ENCODE data around the gene DPEP2.

The DPEP2 gene

GRCh38 chr16:68031951-68032350 is 32.7 kb upstream of the DPEP2 start:
- no peak for TF ChIP-seq SIN3A (IDR thresholded peaks at IDR 0.05; ENCODE audit: borderline replicate concordance, insufficient read depth, low read length)
- no peak for TF ChIP-seq FOXP2 (optimal IDR thresholded peaks at IDR 0.05; ENCODE audit: borderline replicate concordance, extremely low read depth, extremely low read length, insufficient read depth)
- TF ChIP-seq REST (IDR thresholded peaks at IDR 0.05; ENCODE audit: insufficient read depth in 1 of 2, low read depth in 2 of 2, low read length in 2 of 2), result no peak
- TF ChIP-seq TAF1 (IDR thresholded peaks at IDR 0.05; ENCODE audit: borderline replicate concordance, insufficient read depth, low read length), result no peak
- no peak for TF ChIP-seq POLR2AphosphoS5 (IDR thresholded peaks at IDR 0.05; ENCODE audit: low read depth, low read length)

GRCh38 chr16:68028996-68029395 is 29.7 kb upstream of the DPEP2 start:
- TF ChIP-seq REST (IDR thresholded peaks at IDR 0.05; ENCODE audit: insufficient read depth in 1 of 2, low read depth in 2 of 2, low read length in 2 of 2), result no peak
- no peak for TF ChIP-seq FOXP2 (optimal IDR thresholded peaks at IDR 0.05; ENCODE audit: borderline replicate concordance, extremely low read depth, extremely low read length, insufficient read depth)
- no peak for TF ChIP-seq SIN3A (IDR thresholded peaks at IDR 0.05; ENCODE audit: borderline replicate concordance, insufficient read depth, low read length)
- TF ChIP-seq POLR2AphosphoS5 (IDR thresholded peaks at IDR 0.05; ENCODE audit: low read depth, low read length), result no peak
- TF ChIP-seq TAF1 (IDR thresholded peaks at IDR 0.05; ENCODE audit: borderline replicate concordance, insufficient read depth, low read length), result no peak

GRCh38 chr16:68022728-68023537 is 23.6 kb upstream of the DPEP2 start, which contains the start of the genes DDX28 and DUS2:
TSS of gene DDX28 (minus strand) at chr16:68023232. CDS start at chr16:68023202, 30 bp downstream.
TSS of gene DUS2 (plus strand) at chr16:68023284. CDS start at chr16:68038024, 14,740 bp downstream.
- TF ChIP-seq POLR2AphosphoS5 (IDR thresholded peaks at IDR 0.05; ENCODE audit: low read depth, low read length) (peak; percentile 80), TAF1 (IDR thresholded peaks at IDR 0.05; ENCODE audit: borderline replicate concordance, insufficient read depth, low read length) (peak; percentile 79; the same call in 1 of the 2 replicates), REST (IDR thresholded peaks at IDR 0.05; ENCODE audit: insufficient read depth in 1 of 2, low read depth in 2 of 2, low read length in 2 of 2) (0 out of 4 replicates have a peak, but pooled peaks have one; percentile 27 to 33), FOXP2 (optimal IDR thresholded peaks at IDR 0.05; ENCODE audit: borderline replicate concordance, extremely low read depth, extremely low read length, insufficient read depth) (peak; percentile 80), SIN3A (IDR thresholded peaks at IDR 0.05; ENCODE audit: borderline replicate concordance, insufficient read depth, low read length) (peak; percentile 87; the same call in 1 of the 2 replicates)

- TF ChIP-seq SIN3A (IDR thresholded peaks at IDR 0.05; ENCODE audit: borderline replicate concordance, insufficient read depth, low read length) (no peak), POLR2AphosphoS5 (IDR thresholded peaks at IDR 0.05; ENCODE audit: low read depth, low read length) (no peak), FOXP2 (optimal IDR thresholded peaks at IDR 0.05; ENCODE audit: borderline replicate concordance, extremely low read depth, extremely low read length, insufficient read depth) (no peak), TAF1 (IDR thresholded peaks at IDR 0.05; ENCODE audit: borderline replicate concordance, insufficient read depth, low read length) (no peak), REST (IDR thresholded peaks at IDR 0.05; ENCODE audit: insufficient read depth in 1 of 2, low read depth in 2 of 2, low read length in 2 of 2) (no peak)
Observed at GRCh38 chr16:68022278-68022727, 23.0 kb upstream of the DPEP2 start.

Data from PFSK-1 (cell line).